CD4-positive, alpha-beta T cell (primary cell): ENCODE measurements around the gene SLC12A1. TPM values are rescaled to one million over a fixed set of nuclear protein-coding genes. Genes with fewer than 3 reads are reported as not detected.

Source experiments
- ATAC-seq: fragments of 200-7000 bp; cut with Tn5 transposase; one replicate; pipeline ENCODE4 v1.10.0; 2022; ENCODE audit warnings: mild to moderate bottlenecking; ENCODE audit not compliant: poor library complexity
- CTCF ChIA-PET: fragments of 350-600 bp; sonication (Branson Sonifier 250); formaldehyde crosslinking; loops from one replicate; lab custom pipeline; 2021; ENCODE audit warnings: antibody characterized with exemption, inconsistent platforms; lab: Charles Lee
- POLR2A ChIA-PET: fragments of 350-600 bp; sonication (Branson Sonifier 250); formaldehyde crosslinking; loops from one replicate; lab custom pipeline; 2021; ENCODE audit warnings: antibody characterized with exemption, inconsistent platforms; lab: Charles Lee
- DNase-seq, 14 experiments: peaks; one replicate each; pipeline ENCODE4 v3.0.0-alpha.2; 2013 to 2020; ENCODE audit warnings: mixed read lengths in 2 of 14
- H3K27ac ChIP-seq, 2 donors: one replicate each; pipeline versions ENCODE4 v1.5.1 to v1.7.0; 2013; ENCODE audit warnings: low read length in 2 of 2, low read depth in 1 of 2, mild to moderate bottlenecking in 1 of 2
- H3K27me3 ChIP-seq, 2 experiments: 1 replicate in 1 of 2; 2 replicates in 1 of 2; pipeline versions ENCODE4 v1.6.1 to v1.7.0; 2013; ENCODE audit warnings: low read length in 2 of 2, control low read depth in 1 of 2, mild to moderate bottlenecking in 1 of 2, moderate library complexity in 1 of 2; ENCODE audit not compliant: insufficient read depth in 2 of 2, control insufficient read depth in 1 of 2
- H3K36me3 ChIP-seq: one replicate; pipeline ENCODE4 v1.6.1; 2013; ENCODE audit warnings: low read length, control low read depth; ENCODE audit not compliant: insufficient read depth
- H3K4me1 ChIP-seq: one replicate; pipeline ENCODE4 v1.6.1; 2013; ENCODE audit warnings: low read length, control low read depth; ENCODE audit not compliant: insufficient read depth
- H3K4me3 ChIP-seq: one replicate; pipeline ENCODE4 v1.5.1; 2013; ENCODE audit warnings: mild to moderate bottlenecking, low read length, moderate library complexity
- H3K9me3 ChIP-seq, 2 experiments: 1 replicate in 1 of 2; 2 replicates in 1 of 2; pipeline versions ENCODE4 v1.6.1 to v1.7.0; 2013; ENCODE audit warnings: low read length in 2 of 2, mild to moderate bottlenecking in 2 of 2, control low read depth in 1 of 2, moderate library complexity in 1 of 2; ENCODE audit not compliant: control insufficient read depth in 1 of 2, insufficient read depth in 1 of 2
- H3K27ac Mint-ChIP-seq: one replicate; pipeline ENCODE4 v1.8.0; 2020; ENCODE audit warnings: mixed read lengths
- H3K27me3 Mint-ChIP-seq: one replicate; pipeline ENCODE4 v1.8.0; 2021; ENCODE audit warnings: mixed read lengths
- H3K36me3 Mint-ChIP-seq: one replicate; pipeline ENCODE4 v1.8.0; 2021; ENCODE audit warnings: low read depth, mixed read lengths
- H3K4me1 Mint-ChIP-seq: one replicate; pipeline ENCODE4 v1.8.0; 2021; ENCODE audit warnings: low read depth, mixed read lengths
- H3K4me3 Mint-ChIP-seq: one replicate; pipeline ENCODE4 v1.8.0; 2020; ENCODE audit warnings: mild to moderate bottlenecking, mixed read lengths
- H3K9me3 Mint-ChIP-seq: one replicate; pipeline ENCODE4 v1.8.0; 2020; ENCODE audit warnings: mixed read lengths
- intact Hi-C, 2 experiments: fragments of 100-400 bp; cut with DNase I in 1 of 2; cut with micrococcal nuclease in 1 of 2; formaldehyde crosslinking; loops; one replicate each; pipeline versions ENCODE4 v1.15.1 to v1.9.0; 2023 to 2025; cut with DNase I, micrococcal nuclease
- total RNA-seq, 174 experiments: library from RNA in 2 of 174; stranded (reverse) in 2 of 174; gene quantifications; one replicate each; pipeline ENCODE4 v1.2.3 and lab custom pipeline; 2021 to 2026
- TF ChIP-seq, protein P1 (sequence below): fragments of 200-600 bp; IDR thresholded peaks from one replicate; pipeline ENCODE4 v1.8.0; 2022; ENCODE audit warnings: antibody characterized with exemption, mild to moderate bottlenecking

The SLC12A1 gene
- total RNA-seq, 2 experiments from 2014 or later: not detected

DNA sequence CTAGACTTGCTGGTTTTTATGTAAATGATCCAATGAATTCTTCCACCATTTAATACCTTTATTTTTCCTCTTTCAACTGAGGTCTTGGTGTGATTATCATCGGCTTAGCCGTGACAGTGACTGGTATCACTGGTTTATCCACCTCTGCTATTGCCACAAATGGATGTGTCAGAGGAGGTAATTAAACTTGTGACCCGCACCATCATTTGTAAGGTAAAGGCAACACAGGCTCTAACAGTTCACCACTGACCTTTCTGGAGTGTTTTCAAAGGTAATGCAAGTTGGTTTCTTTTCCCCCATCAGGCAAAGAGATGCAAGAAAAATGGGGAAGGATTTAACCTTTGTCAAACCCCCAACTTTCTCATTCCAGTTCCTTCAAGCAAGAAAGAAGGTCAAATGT, 19.7 kb downstream of the SLC12A1 start:
- Mint-ChIP-seq H3K4me1 (no peaks in the 10 kb centered on the region), H3K4me3 (no peak overlapping the region), H3K27ac (no peak overlapping the region), H3K36me3 (no peaks in the 10 kb centered on the region), H3K27me3 (peaks cover 15% of the 10 kb centered on the region), H3K9me3 (no peaks in the 10 kb centered on the region)
- ChIA-PET POLR2A (no interaction called here), CTCF (no interaction called here)
- Histone ChIP-seq H3K36me3 (no peaks in the 10 kb centered on the region), H3K4me1 (no peaks in the 10 kb centered on the region), H3K27ac (no peak overlapping the region), H3K4me3 (no peak overlapping the region), H3K27me3 (no peaks in the 10 kb centered on the region), H3K9me3 (no peaks in the 10 kb centered on the region)
- intact Hi-C loops: no loop called here
- TF ChIP-seq, protein P1, sequence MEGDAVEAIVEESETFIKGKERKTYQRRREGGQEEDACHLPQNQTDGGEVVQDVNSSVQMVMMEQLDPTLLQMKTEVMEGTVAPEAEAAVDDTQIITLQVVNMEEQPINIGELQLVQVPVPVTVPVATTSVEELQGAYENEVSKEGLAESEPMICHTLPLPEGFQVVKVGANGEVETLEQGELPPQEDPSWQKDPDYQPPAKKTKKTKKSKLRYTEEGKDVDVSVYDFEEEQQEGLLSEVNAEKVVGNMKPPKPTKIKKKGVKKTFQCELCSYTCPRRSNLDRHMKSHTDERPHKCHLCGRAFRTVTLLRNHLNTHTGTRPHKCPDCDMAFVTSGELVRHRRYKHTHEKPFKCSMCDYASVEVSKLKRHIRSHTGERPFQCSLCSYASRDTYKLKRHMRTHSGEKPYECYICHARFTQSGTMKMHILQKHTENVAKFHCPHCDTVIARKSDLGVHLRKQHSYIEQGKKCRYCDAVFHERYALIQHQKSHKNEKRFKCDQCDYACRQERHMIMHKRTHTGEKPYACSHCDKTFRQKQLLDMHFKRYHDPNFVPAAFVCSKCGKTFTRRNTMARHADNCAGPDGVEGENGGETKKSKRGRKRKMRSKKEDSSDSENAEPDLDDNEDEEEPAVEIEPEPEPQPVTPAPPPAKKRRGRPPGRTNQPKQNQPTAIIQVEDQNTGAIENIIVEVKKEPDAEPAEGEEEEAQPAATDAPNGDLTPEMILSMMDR: no peak
- ATAC-seq (no peak), DNase-seq (no peak)

DNA sequence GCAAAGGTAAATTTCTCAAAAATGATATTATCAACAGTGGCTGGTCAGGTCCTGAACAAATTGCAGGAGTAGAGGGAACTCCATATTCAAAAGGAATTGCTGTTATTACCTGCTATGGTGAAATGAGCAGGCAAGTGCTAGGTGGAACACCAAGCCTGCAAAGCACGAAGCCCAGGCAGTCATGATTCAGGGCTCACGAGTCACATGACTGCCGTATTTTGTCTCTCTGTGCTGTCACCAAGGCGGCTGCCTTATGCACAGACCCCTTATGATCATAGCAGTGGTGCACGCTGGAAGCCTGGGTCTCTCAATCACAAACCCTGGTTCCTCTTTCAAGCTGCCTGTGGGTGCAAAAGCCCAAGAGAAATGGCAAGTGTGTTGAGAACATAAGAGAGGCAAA, 24.4 kb downstream of the SLC12A1 start:
- H3K4me1 ChIP-seq: no peaks in the 10 kb centered on the region
- no peaks in the 10 kb centered on the region for H3K9me3 ChIP-seq
- H3K27me3 ChIP-seq: no peaks in the 10 kb centered on the region
- intact Hi-C loops: no loop called here
- Mint-ChIP-seq H3K27me3 (peaks cover 16% of the 10 kb centered on the region), H3K4me3 (no peak overlapping the region), H3K36me3 (no peaks in the 10 kb centered on the region), H3K27ac (no peak overlapping the region), H3K9me3 (no peaks in the 10 kb centered on the region), H3K4me1 (no peaks in the 10 kb centered on the region)
- H3K27ac ChIP-seq: no peak overlapping the region
- POLR2A ChIA-PET: no interaction called here
- no peaks in the 10 kb centered on the region for H3K36me3 ChIP-seq
- no peak for ATAC-seq
- CTCF ChIA-PET: no interaction called here
- no peak for DNase-seq
- no peak overlapping the region for H3K4me3 ChIP-seq
- TF ChIP-seq, protein P1: no peak

DNA sequence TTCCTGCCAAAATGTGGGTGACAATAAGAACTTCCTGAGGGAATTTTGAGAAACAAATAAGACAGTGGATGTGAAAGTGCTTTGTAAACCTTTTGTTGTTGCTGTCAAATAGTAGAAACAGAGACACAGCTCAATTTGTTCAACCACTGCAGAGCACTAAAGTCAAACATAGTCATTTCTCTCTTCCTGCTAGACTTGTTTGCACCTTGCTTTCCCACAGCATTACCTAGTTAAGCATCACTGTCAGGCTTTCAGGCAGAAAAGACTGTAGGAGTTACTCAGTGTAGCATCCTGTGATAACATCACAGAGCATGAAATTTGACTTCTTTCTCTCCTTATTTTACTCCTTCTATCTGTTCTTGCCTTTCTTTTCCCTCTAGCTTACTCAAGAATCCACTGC, 27.1 kb downstream of the SLC12A1 start:
- TF ChIP-seq, protein P1: no peak
- Histone ChIP-seq H3K9me3 (no peaks in the 10 kb centered on the region), H3K4me3 (no peak overlapping the region), H3K27me3 (no peaks in the 10 kb centered on the region), H3K27ac (no peak overlapping the region), H3K36me3 (no peaks in the 10 kb centered on the region), H3K4me1 (no peaks in the 10 kb centered on the region)
- Mint-ChIP-seq H3K27me3 (peaks cover 16% of the 10 kb centered on the region), H3K9me3 (no peaks in the 10 kb centered on the region), H3K4me1 (no peaks in the 10 kb centered on the region), H3K4me3 (no peak overlapping the region), H3K36me3 (no peaks in the 10 kb centered on the region), H3K27ac (no peak overlapping the region)
- DNase-seq: no peak
- no peak for ATAC-seq
- POLR2A ChIA-PET: no interaction called here
- intact Hi-C loops: no loop called here
- CTCF ChIA-PET: no interaction called here
